Middle frontal gyrus (tissue), 1 donor: ENCODE measurements around the gene ETFRF1.
A peak's percentile ranks its signal among the peaks of the same experiment; 100 is the strongest.

Experiments
- DNase-seq: peaks from one replicate; pipeline ENCODE4 v3.0.0-alpha.2; 2015; ENCODE audit warnings: low spot score; ENCODE audit errors: extremely low spot score

The ETFRF1 gene, protein sequence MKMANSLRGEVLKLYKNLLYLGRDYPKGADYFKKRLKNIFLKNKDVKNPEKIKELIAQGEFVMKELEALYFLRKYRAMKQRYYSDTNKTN

DNA sequence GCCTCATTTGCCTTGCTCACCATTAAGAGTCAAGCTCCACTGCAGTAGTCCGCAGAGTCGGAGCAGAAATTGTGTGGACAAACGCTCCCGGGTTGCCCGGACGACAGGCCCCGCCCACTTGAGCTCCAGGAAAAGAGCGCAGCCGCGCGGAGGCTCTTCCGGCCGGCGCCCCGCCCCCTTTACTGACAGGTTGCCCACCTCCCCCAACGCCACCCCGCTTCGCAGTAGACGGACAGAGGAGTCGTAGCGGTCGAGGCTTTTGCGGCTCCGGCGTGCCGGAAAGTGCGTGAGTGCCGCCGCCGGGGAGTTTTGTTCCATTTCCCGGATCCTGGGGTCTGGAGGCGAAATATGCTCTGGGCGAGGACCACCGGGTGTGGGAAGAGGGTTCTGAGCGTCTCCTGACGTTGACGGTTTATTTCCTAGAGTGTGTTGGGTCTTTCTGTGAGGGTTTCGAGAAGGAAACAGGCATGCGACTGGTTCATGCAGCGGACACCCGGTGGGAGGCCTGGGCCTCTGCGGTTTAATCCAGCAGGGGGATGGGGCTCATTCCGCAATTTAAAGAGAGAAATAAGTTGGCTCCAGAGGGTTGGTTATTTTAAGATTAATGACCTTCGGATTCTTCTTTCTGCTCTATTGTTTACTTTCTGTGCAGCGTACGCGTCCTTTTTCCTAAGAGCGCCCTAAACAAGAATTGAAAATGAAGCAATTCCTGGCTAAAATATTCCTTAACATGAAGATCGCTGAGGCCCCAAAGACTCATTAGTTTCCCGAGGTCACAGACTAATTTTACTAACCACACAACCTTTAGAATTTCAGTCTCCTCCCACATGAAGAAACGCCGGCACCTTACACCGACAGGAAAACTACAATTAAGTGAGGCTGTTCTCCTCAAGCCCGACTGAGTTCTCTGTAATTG lies at the start of gene ETFRF1, which contains the start of gene DNAI7:
Gene ETFRF1, plus strand, starts transcription at position 182 of the 916 bp plus-strand sequence. CDS start 8,720 bp downstream, outside the sequence.
Gene DNAI7, minus strand, starts transcription at position 105 of the 916 bp plus-strand sequence. Its CDS starts 82 bp downstream, at position 23.
- peak; percentile 87 for DNase-seq

DNA sequence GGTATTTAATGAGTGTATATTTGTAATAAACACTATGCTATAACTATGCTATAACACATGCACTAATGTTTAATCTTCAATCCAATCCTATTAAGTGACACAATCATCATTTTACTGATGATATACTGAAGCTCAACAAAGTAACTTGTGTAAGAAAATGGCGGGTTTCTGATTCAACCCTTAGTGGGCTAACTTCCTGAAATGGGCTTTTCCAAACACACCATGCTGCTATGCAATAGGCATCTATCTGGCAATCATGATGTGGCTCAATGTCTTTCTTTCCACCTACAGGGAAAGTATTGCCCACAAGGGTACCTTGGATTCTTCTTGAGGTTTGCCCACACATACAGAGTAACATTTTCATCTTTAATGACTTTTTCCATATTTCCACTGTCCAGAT lies 48.4 kb upstream of the ETFRF1 start:
- DNase-seq = no peak

DNA sequence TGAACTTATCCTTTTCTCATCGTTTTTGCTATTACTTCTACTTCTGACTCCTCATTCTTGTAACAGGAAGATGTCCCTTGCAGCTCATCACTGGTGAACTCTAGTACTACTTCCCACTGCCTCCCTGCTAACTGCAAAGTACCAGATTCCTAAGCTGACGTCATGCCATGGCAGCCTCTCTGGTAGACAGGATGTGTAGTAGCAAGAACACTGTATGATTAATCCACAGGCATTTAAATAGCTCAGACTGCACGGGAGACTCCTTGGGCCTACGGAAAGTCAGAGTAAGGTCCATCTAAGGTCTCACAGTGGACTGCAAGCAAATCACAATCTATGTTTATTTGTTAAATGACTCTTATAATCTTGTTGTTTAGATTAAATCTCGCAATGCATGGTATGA lies 43.6 kb upstream of the ETFRF1 start:
- DNase-seq = no peak

DNA sequence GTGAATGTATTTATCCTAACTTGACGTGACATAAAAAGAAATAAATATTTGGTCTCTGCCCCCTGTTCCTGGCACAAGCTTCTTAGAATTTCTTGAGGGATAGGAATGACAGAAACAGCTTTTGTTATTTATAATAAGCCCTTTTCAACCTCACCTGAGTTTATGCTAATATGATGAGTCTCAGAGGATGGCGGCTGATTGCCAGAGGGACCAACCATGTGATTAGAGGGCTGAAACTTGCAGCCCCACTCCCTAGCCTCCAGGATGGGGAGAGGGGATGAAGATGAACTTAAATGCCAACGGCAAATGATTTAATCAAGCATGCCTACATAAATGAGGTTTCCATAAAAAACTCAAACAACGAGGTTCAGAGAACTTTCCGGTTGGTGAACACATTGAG lies 43.0 kb upstream of the ETFRF1 start:
- no peak for DNase-seq

- no peak for DNase-seq
These were observed 39.9 kb upstream of the ETFRF1 start for GRCh38 chr12:25155022-25155576.

GRCh38 chr12:25156061-25156460 lies 39.0 kb upstream of the ETFRF1 start:
- DNase-seq = no peak

DNA sequence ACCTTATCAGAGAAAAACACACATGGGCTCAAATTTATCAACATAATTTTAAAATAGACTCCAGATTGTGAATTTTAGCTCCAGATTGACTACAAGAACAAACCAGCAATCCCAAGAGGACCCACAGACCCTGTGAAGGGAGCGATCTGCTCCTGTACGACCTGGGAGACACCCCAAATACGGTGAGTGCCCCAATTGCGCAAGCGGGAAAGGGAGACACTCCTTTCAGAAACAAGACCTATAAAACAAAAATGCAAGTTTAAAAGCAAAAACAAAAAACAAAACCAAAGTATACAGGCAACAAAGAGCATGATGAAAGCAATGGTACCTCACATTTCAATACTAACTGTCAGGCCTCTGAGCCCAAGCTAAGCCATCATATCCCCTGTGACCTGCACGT lies 32.2 kb upstream of the ETFRF1 start:
- DNase-seq = no peak

GRCh38 chr12:25182765-25183164 lies 12.3 kb upstream of the ETFRF1 start:
- DNase-seq = no peak

DNA sequence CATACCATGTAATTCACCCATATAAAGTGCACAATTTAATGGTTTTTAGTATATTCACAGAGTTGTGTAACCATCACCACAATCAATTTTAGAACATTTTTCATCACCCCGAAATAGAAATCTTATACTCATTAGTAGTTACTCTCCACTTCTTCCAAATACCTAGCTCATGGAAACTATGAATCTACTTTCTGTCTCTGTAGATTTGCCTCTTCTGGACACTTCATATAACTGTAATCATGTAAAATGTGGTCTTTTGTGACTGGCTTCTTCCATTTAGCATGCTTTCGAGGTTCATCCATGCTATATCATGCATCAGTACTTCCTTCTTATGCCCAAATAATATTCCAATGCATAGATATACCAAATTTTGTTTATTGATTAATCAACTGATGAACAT lies 10.9 kb upstream of the ETFRF1 start:
- DNase-seq = no peak

- DNase-seq = no peak
These were observed 8.8 kb upstream of the ETFRF1 start for GRCh38 chr12:25186038-25186787.

DNA sequence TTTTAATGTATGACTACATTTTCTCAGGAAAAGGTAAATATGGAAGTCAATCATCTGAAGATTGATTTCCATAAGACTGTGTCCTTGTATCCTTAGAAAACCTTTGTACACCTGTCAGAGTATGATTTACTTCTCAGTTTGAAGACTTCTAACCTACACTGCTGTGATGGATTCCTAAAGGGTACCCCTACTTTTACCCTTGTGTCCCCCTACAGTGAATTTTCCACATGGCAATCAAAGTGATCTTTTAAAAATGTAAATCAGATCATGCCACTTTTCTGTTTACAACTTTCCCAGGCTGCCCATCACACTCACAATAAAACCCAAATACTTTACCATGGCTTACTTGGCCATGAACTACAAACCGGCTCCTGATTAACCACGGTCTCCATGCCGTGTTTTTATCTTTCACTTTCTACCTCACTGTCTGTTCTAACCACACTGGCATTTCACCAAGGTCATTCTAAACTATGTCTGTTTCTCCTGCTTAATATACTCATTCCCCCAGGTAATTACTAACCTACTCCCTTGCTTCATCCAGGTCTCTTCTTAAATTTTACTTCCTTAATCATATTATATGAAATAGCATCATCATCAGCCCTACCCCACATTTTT lies 8.1 kb upstream of the ETFRF1 start:
- DNase-seq = no peak

GRCh38 chr12:25187781-25188180 lies 7.3 kb upstream of the ETFRF1 start:
- DNase-seq = no peak

DNA sequence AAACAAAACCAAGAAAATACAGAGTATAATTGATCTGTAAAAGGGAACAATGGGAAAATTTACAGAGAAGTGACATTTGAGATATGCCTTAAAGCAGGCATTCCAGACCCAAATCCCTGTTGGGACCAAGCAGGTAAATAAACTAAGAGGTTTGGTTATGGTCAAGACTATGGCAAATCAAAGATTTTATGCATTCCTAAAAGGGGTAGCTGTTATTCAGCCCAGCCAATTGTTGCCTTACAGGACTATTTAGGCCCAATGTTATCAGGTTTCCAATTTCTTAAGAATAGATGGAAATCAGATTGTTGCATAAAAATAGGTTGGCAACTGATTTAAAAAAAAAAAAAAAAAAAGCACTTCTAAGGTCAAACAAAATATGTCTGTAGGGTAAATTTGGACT lies 5.4 kb upstream of the ETFRF1 start:
- no peak for DNase-seq

DNA sequence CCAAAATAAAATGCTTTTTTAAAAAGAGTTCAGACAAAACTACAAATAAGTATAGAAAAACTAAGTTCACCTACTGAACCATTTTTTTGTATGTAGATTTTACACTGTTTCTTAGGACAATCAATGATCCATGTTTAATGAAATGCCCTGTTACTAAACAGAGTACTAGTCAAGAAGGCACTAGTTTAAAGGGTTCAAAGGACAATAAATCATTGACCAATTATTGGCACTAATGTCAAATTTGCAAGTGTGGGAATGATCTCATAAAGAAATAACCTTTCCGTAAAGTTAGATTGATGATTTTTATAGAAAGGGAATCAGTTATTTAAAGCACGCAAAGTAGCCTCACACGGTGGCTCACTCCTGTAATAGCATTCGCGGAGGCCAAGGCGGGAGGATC lies 4.2 kb upstream of the ETFRF1 start:
- no peak for DNase-seq

GRCh38 chr12:25194214-25194613 lies 823 bp upstream of the ETFRF1 start:
- no peak for DNase-seq

- no peak for DNase-seq
These were observed 348 bp upstream of the ETFRF1 start for GRCh38 chr12:25194722-25195055.

DNA sequence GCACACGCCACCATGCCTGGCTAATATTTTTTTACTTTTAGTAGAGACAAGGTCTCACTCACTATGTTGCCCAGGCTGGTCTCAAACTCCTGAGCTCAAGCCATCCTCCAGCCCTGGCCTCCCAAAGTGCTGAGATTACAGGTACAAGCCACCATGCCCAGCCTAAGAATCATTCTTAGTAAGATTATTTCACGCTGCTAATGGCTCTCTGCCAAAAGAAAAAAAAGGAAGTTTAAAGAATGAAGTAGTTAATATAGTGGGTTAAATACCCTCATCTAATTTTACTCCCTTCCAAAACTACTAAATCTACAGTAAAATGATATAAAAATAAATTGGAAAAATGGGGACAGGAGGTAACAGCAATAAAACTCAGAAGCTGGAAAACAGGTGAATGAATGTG lies 2.6 kb downstream of the ETFRF1 start:
- DNase-seq = no peak

- no peak for DNase-seq
These were observed 5.7 kb downstream of the ETFRF1 start for GRCh38 chr12:25200703-25201102.

- no peak for DNase-seq
These were observed 7.1 kb downstream of the ETFRF1 start for GRCh38 chr12:25202137-25202536.

DNA sequence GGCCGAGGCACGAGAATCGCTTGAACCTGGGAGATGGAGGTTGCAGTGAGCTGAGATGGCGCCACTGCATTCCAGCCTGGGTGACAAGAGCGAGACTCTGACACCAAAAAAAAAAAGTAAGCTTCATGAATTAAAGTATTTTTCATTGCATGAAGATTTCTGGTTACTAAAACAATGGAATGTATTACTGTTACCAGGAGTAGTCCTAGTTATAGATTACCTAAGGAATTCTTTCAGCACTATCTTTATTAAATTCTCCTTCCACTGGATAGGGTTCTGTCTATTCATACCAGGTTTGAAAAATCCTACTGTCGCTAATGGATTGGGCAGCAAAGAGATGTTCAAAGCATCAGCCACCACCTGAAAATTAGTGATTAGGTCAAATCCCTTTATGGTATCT lies 12.4 kb downstream of the ETFRF1 start:
- no peak for DNase-seq

- no peak for DNase-seq
These were observed 12.8 kb downstream of the ETFRF1 start for GRCh38 chr12:25207846-25208245.

DNA sequence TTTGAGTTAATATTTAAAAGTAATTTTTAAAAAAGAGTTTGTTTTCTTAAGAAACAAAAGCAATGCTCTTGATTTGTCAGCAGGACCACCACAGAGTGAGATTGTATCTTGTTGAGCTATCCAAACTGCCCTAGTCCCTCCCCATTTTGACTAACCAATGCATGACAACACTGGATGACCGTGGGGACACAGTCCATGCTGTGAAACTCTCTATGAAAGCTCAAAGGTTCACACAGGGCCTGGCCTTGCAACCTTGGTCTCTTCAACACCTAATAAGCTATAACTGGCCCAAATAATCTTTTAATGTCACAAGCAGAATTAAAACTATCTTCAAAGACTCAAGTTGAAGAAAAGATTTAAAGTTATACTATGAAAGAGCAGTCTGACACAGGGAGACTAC lies 13.5 kb downstream of the ETFRF1 start:
- no peak for DNase-seq
